GM12874 (cell line): Measurements from ENCODE around the gene FBXW7.

Experiments used
- TF ChIP-seq, protein P1 (sequence below): IDR thresholded peaks from 2 replicates; pipeline ENCODE4 v1.5.1; 2011; ENCODE audit warnings: low read depth, mild to moderate bottlenecking, control low read depth, low read length, moderate library complexity; ENCODE audit not compliant: insufficient read depth

Gene FBXW7

DNA sequence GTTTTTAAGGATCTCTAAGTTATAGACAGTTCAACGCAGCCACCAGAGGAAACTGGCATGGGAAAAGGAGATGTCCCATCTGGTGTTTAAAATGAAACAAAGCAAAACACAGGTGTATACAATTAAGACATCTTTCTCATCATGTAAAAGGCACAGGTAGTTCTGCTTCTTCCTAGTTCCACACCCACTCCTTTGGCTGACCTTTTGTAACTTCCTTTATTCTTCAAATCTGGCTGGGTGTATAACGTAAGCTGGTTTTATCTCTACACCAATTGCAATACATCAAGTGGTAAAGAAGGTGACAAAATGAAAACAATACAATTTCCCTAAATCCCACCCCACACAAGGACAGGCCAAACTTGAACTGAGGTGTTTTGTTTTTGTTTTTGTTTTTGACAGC is 27.3 kb upstream of the FBXW7 start:
- TF ChIP-seq, protein P1, sequence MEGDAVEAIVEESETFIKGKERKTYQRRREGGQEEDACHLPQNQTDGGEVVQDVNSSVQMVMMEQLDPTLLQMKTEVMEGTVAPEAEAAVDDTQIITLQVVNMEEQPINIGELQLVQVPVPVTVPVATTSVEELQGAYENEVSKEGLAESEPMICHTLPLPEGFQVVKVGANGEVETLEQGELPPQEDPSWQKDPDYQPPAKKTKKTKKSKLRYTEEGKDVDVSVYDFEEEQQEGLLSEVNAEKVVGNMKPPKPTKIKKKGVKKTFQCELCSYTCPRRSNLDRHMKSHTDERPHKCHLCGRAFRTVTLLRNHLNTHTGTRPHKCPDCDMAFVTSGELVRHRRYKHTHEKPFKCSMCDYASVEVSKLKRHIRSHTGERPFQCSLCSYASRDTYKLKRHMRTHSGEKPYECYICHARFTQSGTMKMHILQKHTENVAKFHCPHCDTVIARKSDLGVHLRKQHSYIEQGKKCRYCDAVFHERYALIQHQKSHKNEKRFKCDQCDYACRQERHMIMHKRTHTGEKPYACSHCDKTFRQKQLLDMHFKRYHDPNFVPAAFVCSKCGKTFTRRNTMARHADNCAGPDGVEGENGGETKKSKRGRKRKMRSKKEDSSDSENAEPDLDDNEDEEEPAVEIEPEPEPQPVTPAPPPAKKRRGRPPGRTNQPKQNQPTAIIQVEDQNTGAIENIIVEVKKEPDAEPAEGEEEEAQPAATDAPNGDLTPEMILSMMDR: no peak

DNA sequence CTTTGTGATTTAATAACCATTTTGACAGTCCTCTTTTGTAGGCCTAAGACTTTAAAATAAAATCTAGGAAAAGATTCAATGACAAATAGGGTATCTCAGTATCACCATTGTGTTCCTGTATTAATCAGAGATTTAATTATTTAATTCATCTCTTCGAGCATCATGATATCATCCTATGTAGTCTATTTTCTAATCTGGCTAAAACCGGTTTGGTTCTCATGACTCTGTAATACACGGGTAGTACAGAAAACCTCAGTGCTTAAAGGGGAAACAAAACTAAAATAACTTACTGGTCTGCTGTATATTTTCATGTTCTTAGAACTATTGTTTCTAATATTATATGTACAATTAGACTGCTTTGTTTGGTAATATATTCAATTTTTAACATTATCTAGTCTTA is 23.7 kb upstream of the FBXW7 start:
- TF ChIP-seq, protein P1: no peak

DNA sequence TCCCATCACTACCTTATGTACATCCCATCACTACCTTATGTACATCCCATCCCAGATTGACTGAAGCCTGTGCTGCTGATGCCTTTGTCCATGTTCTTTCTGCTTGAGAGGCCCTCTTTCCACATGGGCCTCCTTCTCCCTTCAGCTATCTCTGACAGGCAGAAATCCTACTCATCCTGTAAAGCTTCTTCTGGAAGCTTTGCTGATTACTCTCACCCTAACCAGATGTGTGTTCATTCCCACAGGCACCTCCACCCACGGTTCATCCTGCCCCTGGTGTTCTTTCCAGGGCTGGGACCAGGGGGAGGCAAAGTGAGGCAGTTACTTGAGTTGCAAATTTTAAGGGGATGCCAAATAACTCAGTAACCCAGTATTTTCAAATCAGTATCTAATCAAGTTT is 22.5 kb upstream of the FBXW7 start:
- TF ChIP-seq, protein P1: no peak

DNA sequence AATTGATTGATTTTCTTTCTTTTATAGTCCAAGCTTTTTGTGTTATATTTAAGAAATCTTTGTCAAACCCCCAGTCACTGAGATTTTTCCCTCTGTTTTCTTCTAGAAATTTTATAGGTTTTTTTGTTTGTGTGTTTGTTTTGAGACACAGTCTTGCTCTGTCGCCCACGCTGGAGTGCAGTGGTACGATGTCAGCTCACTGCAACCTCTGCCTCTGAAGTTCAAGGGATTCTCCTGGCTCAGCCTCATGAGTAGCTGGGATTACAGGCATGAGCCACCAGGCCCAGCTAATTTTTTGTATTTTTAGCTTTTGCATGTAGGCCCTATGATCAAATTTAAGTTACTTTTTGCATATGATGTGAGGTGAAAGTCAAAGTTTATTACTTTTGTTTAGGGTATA is 20.9 kb upstream of the FBXW7 start:
- TF ChIP-seq, protein P1: no peak

DNA sequence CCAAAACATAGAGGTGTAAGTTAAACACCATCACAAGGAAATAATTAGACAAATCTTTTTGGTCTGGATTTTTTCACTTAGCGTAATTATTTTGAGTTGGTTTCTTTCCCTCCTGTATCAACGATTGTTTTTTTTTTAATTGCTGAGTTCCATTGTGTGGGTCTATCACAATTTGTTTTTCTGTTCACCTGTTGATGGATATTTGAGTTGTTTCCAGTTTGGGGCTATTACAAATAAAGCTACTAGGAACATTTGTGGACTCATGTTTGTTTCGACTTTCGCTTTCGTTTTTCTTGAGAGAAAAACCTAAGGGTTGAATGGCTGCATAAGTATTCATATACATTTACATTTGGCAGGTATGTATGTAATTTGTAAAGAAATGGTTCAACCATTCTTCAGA is 20.4 kb upstream of the FBXW7 start:
- TF ChIP-seq, protein P1: no peak

DNA sequence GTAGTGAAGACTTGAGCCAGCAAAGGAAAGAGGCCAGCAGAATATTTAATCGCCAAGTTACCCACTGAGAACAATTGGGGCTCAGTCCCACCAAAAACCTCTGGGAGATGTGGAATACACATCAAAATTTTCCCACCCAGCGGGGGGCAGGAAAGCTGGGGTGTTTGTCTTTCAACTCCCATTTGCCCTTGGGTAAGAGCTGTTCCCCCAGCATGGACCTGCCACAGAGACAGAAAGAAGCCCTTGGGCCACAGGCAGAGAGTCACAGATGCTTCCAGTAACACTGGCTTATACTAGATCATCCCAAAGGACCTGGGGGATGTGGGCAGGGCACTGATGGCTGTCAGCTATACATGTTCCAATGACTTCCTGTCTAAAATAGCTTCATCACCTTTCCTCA is 18.9 kb upstream of the FBXW7 start:
- TF ChIP-seq, protein P1: no peak

DNA sequence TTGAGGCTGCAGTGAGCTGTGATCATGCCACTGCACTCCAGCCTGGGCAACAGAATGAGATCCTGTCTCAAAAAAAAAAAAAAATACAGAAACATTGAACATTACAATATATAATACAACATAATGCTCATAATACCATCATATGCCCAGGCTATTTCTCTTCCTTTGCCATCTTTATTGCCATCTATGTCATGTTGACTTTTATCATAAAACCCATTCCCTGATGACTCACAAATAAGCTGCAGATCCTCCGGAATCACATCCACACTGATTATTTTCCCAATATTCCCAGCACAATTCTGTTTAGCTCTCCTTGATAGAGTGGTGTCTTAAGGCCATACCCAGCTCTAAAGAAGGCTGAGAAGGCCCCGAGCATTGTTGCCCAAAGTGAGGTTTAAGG is 9.2 kb upstream of the FBXW7 start:
- TF ChIP-seq, protein P1: no peak

DNA sequence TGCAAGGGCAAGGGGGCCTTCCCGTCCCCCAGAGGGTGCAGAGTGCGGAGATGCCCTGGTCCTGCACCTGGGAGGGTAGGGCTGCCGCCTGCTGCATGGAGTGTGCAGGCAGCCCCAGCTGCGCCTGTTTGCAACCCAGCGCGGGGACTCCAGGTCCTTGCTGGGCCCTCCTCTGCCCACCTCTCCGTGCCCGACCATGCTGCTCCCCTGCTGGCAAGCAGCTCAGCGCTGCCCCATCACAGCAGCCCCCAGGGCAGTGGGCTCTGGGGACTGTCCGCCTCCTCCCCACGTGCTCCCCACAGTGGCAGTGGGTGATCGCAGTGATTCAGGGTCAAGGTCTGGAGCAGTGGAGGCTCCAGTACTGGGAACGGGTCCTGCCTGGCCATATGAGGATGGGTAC is 5.0 kb upstream of the FBXW7 start:
- TF ChIP-seq, protein P1: no peak
